HUES64 (cell line): ENCODE data around the gene TMEM235.
"Not testable (repeated sequence)": the region's sequence is repeated elsewhere in the genome, so short reads cannot be mapped to it uniquely, and the experiment has no call there.

Experiments used
- H3K27ac ChIP-seq: 2 replicates; pipeline ENCODE4 v1.7.0; 2013; ENCODE audit warnings: low read depth, low read length, inconsistent platforms
- H3K27me3 ChIP-seq: 2 replicates; pipeline ENCODE4 v1.6.1; 2013; ENCODE audit warnings: mild to moderate bottlenecking, low read length; ENCODE audit not compliant: insufficient read depth
- H3K36me3 ChIP-seq: 2 replicates; pipeline ENCODE4 v1.6.1; 2013; ENCODE audit warnings: mild to moderate bottlenecking, low read length; ENCODE audit not compliant: insufficient read depth
- H3K4me1 ChIP-seq: 2 replicates; pipeline ENCODE4 v1.6.1; 2013; ENCODE audit warnings: mild to moderate bottlenecking, low read length, moderate library complexity; ENCODE audit not compliant: insufficient read depth
- H3K4me3 ChIP-seq: 2 replicates; pipeline ENCODE4 v1.5.1; 2013; ENCODE audit warnings: mild to moderate bottlenecking, low read length, moderate library complexity
- H3K9ac ChIP-seq: 2 replicates; pipeline ENCODE4 v1.6.1; 2013; ENCODE audit warnings: mild to moderate bottlenecking, low read depth, low read length
- H3K9me3 ChIP-seq: 2 replicates; pipeline ENCODE4 v1.6.1; 2013; ENCODE audit warnings: low read depth, low read length; ENCODE audit not compliant: insufficient read depth
- WGBS: fragments of 150-250, 120-280 bp; methylation state at CpG from one replicate; pipeline ENCODE4 v1.1.7; 2013; ENCODE audit warnings: missing lambda C conversion rate; 5-methylcytosine and 5-hydroxymethylcytosine counted together

TMEM235 gene

DNA sequence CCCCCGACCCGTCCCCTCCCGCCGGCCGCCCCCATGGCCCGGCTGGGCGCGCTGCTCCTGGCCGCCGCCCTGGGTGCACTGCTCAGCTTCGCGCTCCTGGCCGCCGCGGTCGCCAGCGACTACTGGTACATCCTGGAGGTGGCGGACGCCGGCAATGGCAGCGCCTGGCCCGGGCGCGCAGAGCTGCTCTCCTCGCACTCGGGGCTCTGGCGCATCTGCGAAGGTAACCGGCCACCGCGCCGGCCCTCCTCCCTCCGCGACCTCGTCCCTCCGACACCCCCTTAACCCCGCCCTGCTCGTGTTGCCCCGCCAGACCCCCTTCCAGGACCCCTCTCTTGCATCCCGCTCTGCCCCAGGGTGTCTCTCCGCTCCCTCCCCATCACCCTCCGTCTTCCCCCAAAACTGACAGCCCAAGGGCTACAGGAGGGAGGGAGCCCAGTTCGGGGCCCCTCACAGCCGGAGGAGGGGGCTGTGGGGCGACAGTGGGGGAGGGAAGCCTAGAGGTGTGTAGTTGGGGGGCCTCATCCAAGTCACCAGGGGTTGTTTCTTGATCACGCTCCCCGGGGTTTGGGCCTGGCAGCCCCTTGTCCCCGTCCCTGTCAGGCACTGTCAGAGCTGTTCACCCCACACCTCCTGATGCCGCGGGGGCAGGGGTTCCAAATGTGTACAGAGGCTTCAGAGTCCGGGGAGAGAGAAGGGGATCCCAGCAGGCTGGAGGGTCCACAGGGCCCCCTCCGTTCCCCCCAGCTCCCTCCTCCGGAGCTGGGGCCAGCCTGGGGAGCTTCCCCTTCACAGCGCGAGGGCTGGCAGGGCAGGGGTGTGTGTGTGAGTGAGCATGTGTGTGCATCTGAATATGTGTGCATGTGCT, 794 bp downstream of the TMEM235 start:
- Histone ChIP-seq H3K4me3 (peak overlapping the region; percentile 61), H3K36me3 (no peaks in the 10 kb centered on the region), H3K9me3 (no peaks in the 10 kb centered on the region), H3K27me3 (peaks cover 34% of the 10 kb centered on the region), H3K27ac (no peak overlapping the region), H3K9ac (no peak overlapping the region), H3K4me1 (no peaks in the 10 kb centered on the region)
- 15% methylated on average over 55 of the region's 55 CpGs for WGBS

DNA sequence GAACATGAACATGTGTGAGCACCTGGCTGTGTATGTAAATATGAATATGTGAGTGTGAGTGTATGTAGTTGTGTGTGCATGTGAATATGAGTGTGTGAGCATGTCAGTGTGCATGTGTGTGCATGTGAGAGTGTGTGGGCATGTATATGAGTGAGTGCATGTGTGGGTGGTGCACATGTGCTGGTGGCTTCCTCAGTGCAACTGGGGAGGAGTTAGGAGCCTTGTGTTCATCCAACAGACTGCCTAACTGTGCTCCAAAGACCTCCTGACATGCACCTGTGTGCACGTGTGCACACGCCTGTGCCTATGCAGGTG, 1.4 kb downstream of the TMEM235 start:
- WGBS, result 91% methylated on average over 2 of the region's 2 CpGs
- Histone ChIP-seq H3K27me3 (peaks cover 34% of the 10 kb centered on the region), H3K4me1 (no peaks in the 10 kb centered on the region), H3K4me3 (peak overlapping the region; percentile 61; the same call in 1 of the 2 replicates), H3K9ac (no peak overlapping the region), H3K36me3 (no peaks in the 10 kb centered on the region), H3K9me3 (no peaks in the 10 kb centered on the region), H3K27ac (no peak overlapping the region)

DNA sequence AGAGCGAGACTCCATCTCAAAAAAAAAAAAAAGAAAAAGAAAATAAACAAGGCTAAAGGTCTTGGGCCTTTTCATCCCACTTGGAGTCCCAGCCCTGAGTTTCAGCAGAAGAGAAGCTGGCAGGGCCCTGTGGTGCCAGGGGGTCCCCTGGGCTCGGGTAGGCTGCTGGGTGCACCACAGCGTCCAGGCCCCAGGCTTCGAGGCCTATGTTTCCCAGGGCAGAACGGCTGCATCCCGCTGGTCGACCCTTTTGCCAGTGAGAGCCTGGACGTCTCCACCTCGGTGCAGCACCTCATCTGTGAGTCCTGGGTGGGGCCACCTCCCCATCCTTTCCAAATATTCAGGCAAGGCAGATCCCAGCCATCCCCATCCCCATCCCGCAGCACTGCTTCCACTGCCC, 2.2 kb downstream of the TMEM235 start:
- no peaks in the 10 kb centered on the region for H3K36me3 ChIP-seq
- H3K4me3 ChIP-seq, result no peak overlapping the region
- 89% methylated on average over 9 of the region's 10 CpGs for WGBS
- H3K27me3 ChIP-seq, result peaks cover 34% of the 10 kb centered on the region
- no peaks in the 10 kb centered on the region for H3K4me1 ChIP-seq
- H3K9ac ChIP-seq, result no peak overlapping the region
- no peak overlapping the region for H3K27ac ChIP-seq
- H3K9me3 ChIP-seq, result no peaks in the 10 kb centered on the region

DNA sequence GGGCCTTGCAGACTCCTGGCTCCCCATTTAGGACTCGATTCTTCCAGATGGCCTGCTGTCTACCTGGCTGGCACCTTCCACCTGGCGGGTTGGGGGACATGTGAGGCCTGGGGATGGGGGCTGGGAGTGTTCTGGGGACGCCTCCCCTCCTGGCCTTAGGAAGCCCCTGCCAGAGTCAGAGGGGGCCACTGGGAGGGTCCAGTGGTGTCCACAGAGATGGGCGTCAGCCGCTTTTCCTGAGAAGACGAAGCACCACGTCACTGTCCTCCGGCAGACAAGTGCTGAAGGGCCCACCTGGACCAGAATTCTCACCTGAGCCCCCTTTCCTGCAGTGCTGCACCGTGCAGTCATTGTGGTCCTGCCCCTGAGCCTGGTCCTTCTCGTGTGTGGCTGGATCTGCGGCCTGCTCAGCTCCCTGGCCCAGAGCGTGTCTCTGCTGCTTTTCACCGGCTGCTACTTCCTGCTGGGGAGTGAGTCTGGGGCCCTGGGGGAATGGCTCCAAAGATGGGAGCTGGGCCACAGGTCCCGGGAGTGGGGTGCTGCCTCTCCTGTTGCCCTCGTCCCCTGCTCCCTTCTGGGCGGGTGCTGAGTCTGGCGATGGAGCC, 2.9 kb downstream of the TMEM235 start:
- Histone ChIP-seq H3K36me3 (no peaks in the 10 kb centered on the region), H3K9ac (no peak overlapping the region), H3K9me3 (no peaks in the 10 kb centered on the region), H3K4me3 (no peak overlapping the region), H3K27me3 (peaks cover 34% of the 10 kb centered on the region), H3K4me1 (no peaks in the 10 kb centered on the region), H3K27ac (no peak overlapping the region)
- 91% methylated on average over 17 of the region's 17 CpGs for WGBS

DNA sequence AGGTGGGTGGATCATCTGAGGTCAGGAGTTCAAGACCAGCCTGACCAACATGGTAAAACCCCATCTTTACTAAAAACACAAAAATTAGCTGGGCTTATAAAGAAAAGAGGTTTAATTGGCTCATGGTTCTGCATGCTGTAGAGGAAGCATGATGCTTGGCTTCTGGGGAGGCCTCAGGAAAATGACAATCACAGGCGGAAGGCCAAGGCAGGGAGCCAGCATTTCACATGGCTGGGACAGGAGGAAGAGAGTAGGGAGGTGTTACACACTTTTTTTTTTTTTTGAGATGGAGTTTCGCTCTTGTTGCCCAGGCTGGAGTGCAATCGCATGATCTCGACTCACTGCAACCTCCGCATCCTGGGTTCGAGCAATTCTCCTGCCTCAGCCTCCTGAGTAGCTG, 3.6 kb downstream of the TMEM235 start:
- WGBS, result 98% methylated on average over 6 of the region's 6 CpGs
- H3K27me3 ChIP-seq, result peaks cover 31% of the 10 kb centered on the region
- H3K9ac ChIP-seq, H3K27ac ChIP-seq, H3K4me3 ChIP-seq, H3K9me3 ChIP-seq, H3K4me1 ChIP-seq, H3K36me3 ChIP-seq: not testable (repeated sequence)

DNA sequence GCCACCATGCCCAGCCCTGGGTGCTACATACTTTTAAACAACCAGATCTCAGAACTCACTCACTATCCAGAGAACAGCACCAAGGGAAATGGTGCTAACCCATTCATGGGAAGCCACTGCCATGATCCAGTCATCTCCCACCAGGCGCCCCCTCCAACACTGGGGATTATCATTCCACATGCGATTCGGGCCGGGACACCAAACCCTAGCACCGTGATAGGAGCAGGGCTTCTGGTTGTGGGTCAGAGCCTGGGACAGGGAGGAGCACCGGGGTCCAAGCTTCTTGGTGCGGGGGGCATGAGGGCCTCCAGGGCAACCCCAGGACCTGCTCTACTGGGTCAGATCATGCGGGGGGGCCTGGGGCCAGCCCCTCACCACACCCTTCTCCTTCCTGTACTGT, 4.5 kb downstream of the TMEM235 start:
- Histone ChIP-seq H3K36me3 (no peaks in the 10 kb centered on the region), H3K27ac (no peak overlapping the region), H3K9me3 (no peaks in the 10 kb centered on the region), H3K4me1 (no peaks in the 10 kb centered on the region), H3K27me3 (peaks cover 23% of the 10 kb centered on the region), H3K9ac (no peak overlapping the region), H3K4me3 (no peak overlapping the region)
- WGBS, result 81% methylated on average over 8 of the region's 8 CpGs

DNA sequence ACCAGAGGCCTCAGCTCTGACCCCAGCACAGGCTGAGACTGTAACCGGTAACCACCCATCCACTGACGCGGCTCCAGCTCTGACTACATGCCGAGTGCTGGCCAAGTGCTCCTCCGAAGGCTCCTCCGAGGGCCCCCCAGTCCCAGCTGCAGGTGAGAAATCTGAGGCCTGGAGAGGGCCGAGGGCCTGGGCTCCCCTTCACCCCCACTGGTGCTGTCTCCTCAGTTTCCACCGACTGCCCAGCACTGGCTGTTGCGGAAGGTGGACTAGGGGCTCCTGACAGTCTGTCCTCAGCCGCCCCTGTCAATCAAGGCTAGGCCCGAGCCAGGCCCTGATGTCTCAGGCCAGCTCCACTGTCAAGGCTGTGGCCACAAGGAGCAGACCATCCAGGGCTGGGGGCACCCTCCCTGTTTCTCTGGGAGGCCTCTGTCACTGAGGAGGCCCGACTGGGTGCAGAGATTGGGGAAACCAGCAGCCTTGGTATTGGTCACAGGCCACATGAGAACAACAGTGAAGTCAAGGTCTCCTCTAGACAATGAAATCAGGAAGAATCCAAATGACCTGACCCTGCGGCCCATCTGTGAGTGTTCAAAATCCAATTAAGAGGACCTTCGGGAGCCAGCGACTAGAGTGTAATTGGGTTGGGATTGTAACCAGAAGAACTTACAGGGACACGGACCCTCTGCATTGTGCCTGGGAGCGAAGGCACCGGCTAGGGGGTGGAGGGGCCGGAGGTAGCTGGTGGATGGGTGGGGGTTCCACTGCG, 5.1 kb downstream of the TMEM235 start:
- no peak overlapping the region for H3K9ac ChIP-seq
- H3K36me3 ChIP-seq, result no peaks in the 10 kb centered on the region
- WGBS, result 93% methylated on average over 20 of the region's 20 CpGs
- H3K9me3 ChIP-seq, result no peaks in the 10 kb centered on the region
- no peak overlapping the region for H3K4me3 ChIP-seq
- peaks cover 16% of the 10 kb centered on the region for H3K27me3 ChIP-seq
- no peak overlapping the region for H3K27ac ChIP-seq
- no peaks in the 10 kb centered on the region for H3K4me1 ChIP-seq

DNA sequence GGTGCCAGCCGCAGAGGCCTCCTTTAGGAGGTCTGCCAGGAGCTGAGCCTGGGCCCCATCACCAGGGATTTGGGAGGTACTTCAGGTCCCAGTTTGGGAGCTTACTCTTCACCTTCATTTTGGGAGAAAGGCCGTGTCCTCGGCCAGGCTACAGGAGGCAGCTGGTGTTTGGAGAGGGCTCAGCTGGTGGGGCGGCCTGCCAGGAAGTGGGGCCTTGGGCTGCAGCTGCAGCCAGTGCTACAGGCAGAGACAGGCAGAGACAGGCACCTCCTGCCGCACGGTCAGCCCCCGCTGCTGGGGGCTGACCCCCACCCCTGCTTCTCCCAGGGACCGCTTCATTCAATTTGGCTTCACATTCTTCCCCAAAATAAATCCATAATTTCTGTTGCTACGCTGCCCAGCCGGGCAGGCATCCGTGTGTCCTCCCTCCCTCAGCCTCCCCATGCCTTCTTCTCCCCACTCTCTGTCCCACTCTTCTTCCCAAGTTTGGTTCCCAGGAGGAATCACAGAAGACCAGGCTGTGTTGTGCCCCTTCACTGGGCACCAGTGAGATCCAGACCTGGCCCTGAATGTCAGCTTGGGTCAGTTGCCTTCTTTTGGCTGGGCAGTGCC, 6.1 kb downstream of the TMEM235 start:
- Histone ChIP-seq H3K27ac (no peak overlapping the region), H3K9me3 (no peaks in the 10 kb centered on the region), H3K9ac (no peak overlapping the region), H3K4me1 (no peaks in the 10 kb centered on the region), H3K36me3 (no peaks in the 10 kb centered on the region), H3K27me3 (peaks cover 7% of the 10 kb centered on the region), H3K4me3 (no peak overlapping the region)
- WGBS, result 92% methylated on average over 11 of the region's 11 CpGs

DNA sequence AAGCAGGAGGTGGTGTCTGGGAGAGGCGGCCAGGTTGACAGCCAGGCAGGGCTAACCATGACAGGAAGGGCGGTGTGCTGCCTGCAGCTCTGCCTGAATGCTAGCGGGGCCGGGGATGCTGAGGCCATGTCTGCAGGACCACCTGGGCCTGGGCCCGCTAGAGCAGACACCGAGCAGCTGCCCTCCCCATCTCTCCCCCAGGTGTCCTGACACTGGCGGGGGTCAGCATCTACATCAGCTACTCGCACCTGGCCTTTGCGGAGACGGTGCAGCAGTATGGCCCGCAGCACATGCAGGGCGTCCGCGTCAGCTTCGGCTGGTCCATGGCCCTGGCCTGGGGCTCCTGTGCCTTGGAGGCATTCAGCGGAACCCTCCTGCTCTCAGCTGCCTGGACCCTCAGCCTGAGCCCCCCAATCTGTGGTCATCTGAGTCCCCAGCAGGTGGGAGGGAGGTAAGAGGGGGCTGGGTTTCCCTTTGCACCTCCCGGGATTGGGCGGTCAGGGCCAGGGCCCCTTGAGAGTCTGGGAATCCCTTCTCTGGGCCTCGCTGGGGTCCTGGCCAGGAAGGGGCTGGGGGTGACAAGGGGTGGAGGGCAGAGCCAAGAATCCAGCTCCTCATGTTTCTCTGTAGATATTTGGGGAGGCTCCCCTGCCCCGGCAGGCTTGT, 7.5 kb downstream of the TMEM235 start:
- no peak overlapping the region for H3K4me3 ChIP-seq
- H3K9me3 ChIP-seq, result no peaks in the 10 kb centered on the region
- 89% methylated on average over 20 of the region's 20 CpGs for WGBS
- H3K4me1 ChIP-seq, result no peaks in the 10 kb centered on the region
- H3K27me3 ChIP-seq, result no peaks in the 10 kb centered on the region
- H3K9ac ChIP-seq, result no peak overlapping the region
- H3K36me3 ChIP-seq, result no peaks in the 10 kb centered on the region
- no peak overlapping the region for H3K27ac ChIP-seq

DNA sequence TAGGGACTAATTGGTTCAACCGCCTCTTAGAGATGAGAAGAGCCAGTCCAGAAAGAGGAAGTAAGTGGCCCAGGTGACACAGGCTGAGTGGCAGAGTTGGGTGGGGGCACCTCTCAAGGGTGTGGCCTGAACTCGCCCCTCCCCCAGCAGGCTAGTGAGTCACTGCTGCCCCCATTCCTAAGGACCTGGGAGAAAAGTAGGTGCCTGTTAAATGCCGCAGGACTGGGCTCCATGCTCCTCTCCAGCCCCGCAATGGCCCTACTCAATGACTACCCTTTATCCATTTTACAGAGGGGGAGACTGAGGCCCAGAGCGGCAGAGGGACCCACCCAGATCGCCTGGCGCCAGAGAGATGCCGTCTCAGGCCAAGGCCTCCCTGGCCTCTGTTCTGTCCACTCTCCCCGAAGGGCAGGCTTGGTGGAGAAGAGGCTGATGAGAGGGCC, 8.1 kb downstream of the TMEM235 start:
- Histone ChIP-seq H3K9ac (no peak overlapping the region), H3K4me1 (no peaks in the 10 kb centered on the region), H3K27ac (no peak overlapping the region), H3K4me3 (no peak overlapping the region), H3K27me3 (no peaks in the 10 kb centered on the region), H3K36me3 (no peaks in the 10 kb centered on the region), H3K9me3 (no peaks in the 10 kb centered on the region)
- 90% methylated on average over 9 of the region's 9 CpGs for WGBS
